ENCODE data around the gene NRBP1.
"Not testable (repeated sequence)": the region's sequence is repeated elsewhere in the genome, so short reads cannot be mapped to it uniquely, and the experiment has no call there.

Gene NRBP1

DNA sequence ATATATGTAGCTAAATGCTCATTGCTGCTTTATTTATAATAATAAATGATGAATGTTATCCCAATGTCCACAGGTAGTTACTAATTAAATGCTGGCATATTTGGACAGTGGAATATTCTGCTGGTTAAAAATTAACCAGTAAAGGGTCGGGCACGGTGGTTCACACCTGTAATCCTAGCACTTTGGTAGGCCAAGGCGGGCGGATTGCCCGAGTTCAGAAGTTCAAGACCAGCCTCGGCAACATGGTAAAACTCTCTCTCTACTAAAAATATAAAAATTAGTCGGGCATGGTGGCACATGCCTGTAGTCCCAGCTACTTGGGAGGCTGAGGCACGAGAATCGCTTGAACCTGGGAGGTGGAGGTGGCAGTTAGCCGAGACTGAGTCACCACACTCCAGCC lies 3.4 kb upstream of the NRBP1 start:
- not testable (repeated sequence) for H3K4me3 ChIP-seq (ENCODE audit: extremely low read depth, insufficient read depth, low read length, poor library complexity, severe bottlenecking); H3K36me3 ChIP-seq (ENCODE audit: control insufficient read depth, insufficient read depth, low read length); H3K9me3 ChIP-seq (ENCODE audit: control insufficient read depth, low read length); H3K27ac ChIP-seq (ENCODE audit: low read depth, low read length, severe bottlenecking); H3K4me1 ChIP-seq (ENCODE audit: control insufficient read depth, insufficient read depth, low read length, poor library complexity, severe bottlenecking)
- WGBS, 2 experiments (ENCODE audit: insufficient coverage in 2 of 2), result 92 to 98% methylated on average over 8 of the region's 10 CpGs

DNA sequence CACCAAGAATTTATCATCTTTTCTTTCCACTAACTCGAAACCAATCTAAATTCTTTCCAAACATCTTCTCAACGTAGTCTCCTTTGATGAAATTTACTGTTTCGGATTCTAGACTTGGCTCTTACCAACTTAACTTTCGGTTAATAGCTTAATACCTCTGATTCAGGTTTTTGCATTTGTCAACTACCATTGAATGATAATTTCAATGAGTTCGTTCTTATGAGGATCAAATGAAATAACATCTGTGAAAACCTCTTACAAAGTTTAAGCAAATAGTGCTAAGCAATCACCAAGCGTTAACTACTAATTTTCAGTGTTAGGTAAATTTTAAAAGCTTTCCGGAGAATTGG lies 593 bp upstream of the NRBP1 start:
- 54 to 58% methylated on average over 3 of the region's 7 CpGs for WGBS, 2 experiments (ENCODE audit: insufficient coverage in 2 of 2)
- Histone ChIP-seq H3K36me3 (ENCODE audit: control insufficient read depth, insufficient read depth, low read length) (peaks cover 20% of the 10 kb centered on the region), H3K4me1 (ENCODE audit: control insufficient read depth, insufficient read depth, low read length, poor library complexity, severe bottlenecking) (peaks cover 19% of the 10 kb centered on the region), H3K4me3 (ENCODE audit: extremely low read depth, insufficient read depth, low read length, poor library complexity, severe bottlenecking) (peak overlapping the region; percentile 84), H3K9me3 (ENCODE audit: control insufficient read depth, low read length) (no peaks in the 10 kb centered on the region), H3K27ac (ENCODE audit: low read depth, low read length, severe bottlenecking) (peak overlapping the region; percentile 93)

DNA sequence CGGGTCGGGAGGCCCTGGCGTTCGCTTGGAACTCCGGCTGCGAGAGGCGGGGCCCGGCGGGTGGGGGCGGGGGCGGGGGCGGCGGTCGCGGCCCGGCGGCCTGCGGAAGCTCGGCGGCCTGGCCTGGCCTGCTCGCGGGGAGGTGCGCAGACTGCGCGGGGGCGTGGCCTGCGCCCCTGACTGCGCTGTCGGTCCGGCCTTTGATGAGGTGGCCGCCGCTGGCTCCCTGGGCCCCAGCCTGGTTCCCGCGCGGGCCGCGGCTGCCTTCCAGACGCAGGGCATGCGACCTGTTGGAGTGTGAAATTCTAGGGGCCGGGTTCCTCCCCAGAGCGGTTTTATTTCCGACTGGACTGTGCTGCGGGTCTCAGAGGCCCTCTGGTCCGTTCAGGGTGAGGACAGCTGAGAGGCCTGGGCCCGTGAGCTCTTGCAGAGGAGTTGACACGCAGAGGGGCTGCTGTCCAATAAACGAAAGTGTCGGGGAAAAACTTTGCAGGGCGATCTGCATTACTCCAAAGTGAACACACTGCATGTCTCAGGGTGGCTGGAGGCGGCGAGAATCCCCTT lies 629 bp downstream of the NRBP1 start:
- Histone ChIP-seq H3K9me3 (ENCODE audit: control insufficient read depth, low read length) (no peaks in the 10 kb centered on the region), H3K4me1 (ENCODE audit: control insufficient read depth, insufficient read depth, low read length, poor library complexity, severe bottlenecking) (peaks cover 19% of the 10 kb centered on the region)
- WGBS, 2 experiments (ENCODE audit: insufficient coverage in 2 of 2), result 0 to 1% methylated on average over 43 to 44 of the region's 51 CpGs

DNA sequence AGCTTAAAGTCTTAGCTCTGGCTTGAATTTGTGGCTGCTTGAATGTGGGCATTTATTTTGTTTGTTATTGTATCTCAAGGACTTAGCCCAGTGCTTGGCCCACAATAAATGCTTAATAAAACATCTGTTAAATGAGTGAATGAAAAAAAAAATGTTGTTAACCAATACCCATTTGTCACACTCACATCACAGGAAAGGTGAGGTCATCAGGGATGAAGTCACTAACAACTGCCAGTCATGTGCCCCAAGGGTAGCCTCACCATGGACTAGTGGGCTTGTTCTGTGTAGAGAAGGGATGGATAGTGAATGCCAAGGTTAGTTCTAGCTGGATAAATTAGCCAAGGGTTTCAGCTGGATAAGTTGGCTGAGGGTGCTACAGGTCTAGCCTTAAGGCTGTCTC lies 3.0 kb downstream of the NRBP1 start:
- Histone ChIP-seq H3K27ac (ENCODE audit: low read depth, low read length, severe bottlenecking) (no peak overlapping the region), H3K36me3 (ENCODE audit: control insufficient read depth, insufficient read depth, low read length) (peaks cover 56% of the 10 kb centered on the region), H3K4me1 (ENCODE audit: control insufficient read depth, insufficient read depth, low read length, poor library complexity, severe bottlenecking) (peaks cover 19% of the 10 kb centered on the region), H3K4me3 (ENCODE audit: extremely low read depth, insufficient read depth, low read length, poor library complexity, severe bottlenecking) (no peak overlapping the region), H3K9me3 (ENCODE audit: control insufficient read depth, low read length) (no peaks in the 10 kb centered on the region)

More for the DNA sequence above, 629 bp downstream of the NRBP1 start:
- Histone ChIP-seq H3K36me3 (ENCODE audit: control insufficient read depth, insufficient read depth, low read length) (peaks cover 32% of the 10 kb centered on the region), H3K4me3 (ENCODE audit: extremely low read depth, insufficient read depth, low read length, poor library complexity, severe bottlenecking) (peak overlapping the region; percentile 84), H3K27ac (ENCODE audit: low read depth, low read length, severe bottlenecking) (peak overlapping the region; percentile 93)

DNA sequence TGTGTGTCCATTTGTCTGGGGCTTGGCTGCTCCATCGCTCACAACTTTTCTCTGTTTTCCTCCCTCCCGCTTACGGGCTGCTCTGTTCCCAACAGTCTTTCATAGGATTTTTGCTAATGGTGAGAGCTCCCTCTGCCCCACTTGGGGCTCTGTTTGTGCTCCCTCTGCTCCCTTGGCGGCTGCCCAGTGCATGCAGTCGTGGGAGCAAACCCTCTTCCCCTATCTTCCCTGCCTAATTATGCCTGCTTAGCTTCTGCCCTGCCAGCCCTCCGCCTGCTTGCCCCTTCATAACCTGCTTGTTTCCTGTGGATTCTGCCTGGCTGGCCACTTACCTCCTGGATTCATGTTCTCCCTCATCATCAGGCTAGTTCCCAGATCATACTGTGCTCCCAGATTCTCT lies 7.2 kb downstream of the NRBP1 start:
- H3K27ac ChIP-seq (ENCODE audit: low read depth, low read length, severe bottlenecking), result no peak overlapping the region
- H3K36me3 ChIP-seq (ENCODE audit: control insufficient read depth, insufficient read depth, low read length), result peaks cover 95% of the 10 kb centered on the region
- H3K4me1 ChIP-seq (ENCODE audit: control insufficient read depth, insufficient read depth, low read length, poor library complexity, severe bottlenecking), result peaks cover 8% of the 10 kb centered on the region
- no peak overlapping the region for H3K4me3 ChIP-seq (ENCODE audit: extremely low read depth, insufficient read depth, low read length, poor library complexity, severe bottlenecking)
- no peaks in the 10 kb centered on the region for H3K9me3 ChIP-seq (ENCODE audit: control insufficient read depth, low read length)
- WGBS, 2 experiments (ENCODE audit: insufficient coverage in 2 of 2), result 95 to 97% methylated on average over 6 of the region's 6 CpGs

DNA sequence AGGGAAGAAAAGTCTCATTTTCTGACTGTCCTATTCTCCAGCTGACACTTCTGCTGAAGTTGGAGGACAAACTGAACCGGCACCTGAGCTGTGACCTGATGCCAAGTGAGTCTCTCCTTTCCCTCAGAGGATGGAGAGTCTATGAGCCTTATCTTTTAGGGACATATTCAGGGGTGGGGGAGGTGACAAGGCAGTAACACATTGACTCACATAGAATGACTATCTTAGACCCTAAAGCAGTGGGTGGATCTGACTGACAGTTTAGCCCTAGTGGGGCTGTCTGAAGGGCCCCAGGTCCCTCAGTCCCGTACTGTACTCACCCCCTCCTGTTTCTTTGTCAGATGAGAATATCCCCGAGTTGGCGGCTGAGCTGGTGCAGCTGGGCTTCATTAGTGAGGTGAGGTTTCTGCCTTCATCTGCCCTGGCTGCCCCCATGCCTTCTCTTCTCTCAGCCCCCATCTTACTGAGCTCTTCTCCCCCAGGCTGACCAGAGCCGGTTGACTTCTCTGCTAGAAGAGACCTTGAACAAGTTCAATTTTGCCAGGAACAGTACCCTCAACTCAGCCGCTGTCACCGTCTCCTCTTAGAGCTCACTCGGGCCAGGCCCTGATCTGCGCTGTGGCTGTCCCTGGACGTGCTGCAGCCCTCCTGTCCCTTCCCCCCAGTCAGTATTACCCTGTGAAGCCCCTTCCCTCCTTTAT lies 12.9 kb downstream of the NRBP1 start:
- peak overlapping the region; percentile 5 for H3K27ac ChIP-seq (ENCODE audit: low read depth, low read length, severe bottlenecking)
- H3K4me1 ChIP-seq (ENCODE audit: control insufficient read depth, insufficient read depth, low read length, poor library complexity, severe bottlenecking), result peaks cover 8% of the 10 kb centered on the region
- H3K36me3 ChIP-seq (ENCODE audit: control insufficient read depth, insufficient read depth, low read length), result peaks cover 73% of the 10 kb centered on the region
- no peaks in the 10 kb centered on the region for H3K9me3 ChIP-seq (ENCODE audit: control insufficient read depth, low read length)
- WGBS, 2 experiments (ENCODE audit: insufficient coverage in 2 of 2), result 88 to 100% methylated on average over 7 to 8 of the region's 10 CpGs
- H3K4me3 ChIP-seq (ENCODE audit: extremely low read depth, insufficient read depth, low read length, poor library complexity, severe bottlenecking), result no peak overlapping the region

DNA sequence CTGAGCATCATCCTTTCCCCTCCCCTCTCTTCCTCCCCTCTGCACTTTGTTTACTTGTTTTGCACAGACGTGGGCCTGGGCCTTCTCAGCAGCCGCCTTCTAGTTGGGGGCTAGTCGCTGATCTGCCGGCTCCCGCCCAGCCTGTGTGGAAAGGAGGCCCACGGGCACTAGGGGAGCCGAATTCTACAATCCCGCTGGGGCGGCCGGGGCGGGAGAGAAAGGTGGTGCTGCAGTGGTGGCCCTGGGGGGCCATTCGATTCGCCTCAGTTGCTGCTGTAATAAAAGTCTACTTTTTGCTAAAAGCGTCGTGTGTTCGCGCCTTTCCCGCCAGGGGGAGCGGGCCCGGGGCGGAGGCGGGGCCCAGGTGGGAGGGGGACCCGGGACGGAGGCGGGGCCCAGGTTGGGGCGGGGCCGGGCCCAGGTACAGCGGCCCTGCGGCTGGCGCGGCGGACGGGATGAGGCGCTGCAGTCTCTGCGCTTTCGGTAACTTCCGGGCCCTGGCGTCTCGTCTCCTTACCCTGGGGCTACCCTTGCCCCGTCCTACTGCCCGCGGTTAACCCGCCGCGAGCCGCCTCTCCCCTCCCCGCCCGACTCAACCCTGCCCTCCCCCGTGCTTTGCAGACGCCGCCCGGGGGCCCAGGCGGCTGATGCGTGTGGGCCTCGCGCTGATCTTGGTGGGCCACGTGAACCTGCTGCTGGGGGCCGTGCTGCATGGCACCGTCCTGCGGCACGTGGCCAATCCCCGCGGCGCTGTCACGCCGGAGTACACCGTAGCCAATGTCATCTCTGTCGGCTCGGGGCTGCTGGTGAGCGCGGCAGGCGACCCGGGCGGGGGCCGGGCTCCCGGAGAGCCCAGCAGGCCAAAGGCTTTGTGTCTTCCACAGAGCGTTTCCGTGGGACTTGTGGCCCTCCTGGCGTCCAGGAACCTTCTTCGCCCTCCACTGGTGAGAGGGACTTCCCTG lies 13.8 kb downstream of the NRBP1 start, which contains the start of gene KRTCAP3:
Gene KRTCAP3, plus strand, starts transcription at position 424 of the 962 bp plus-strand sequence. Its CDS starts 32 bp downstream, at position 456.
- WGBS, 2 experiments (ENCODE audit: insufficient coverage in 2 of 2), result 29 to 31% methylated on average over 58 to 66 of the region's 80 CpGs

DNA sequence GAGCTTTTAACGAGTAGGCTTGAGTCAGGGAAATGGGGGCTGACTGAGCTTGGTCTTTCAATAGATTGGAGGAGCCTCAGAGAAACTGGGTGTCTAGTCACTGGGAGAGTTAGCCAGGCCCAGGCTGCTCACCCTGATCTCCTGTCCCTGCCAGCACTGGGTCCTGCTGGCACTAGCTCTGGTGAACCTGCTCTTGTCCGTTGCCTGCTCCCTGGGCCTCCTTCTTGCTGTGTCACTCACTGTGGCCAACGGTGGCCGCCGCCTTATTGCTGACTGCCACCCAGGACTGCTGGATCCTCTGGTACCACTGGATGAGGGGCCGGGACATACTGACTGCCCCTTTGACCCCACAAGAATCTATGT lies 14.5 kb downstream of the NRBP1 start:
- Histone ChIP-seq H3K4me3 (ENCODE audit: extremely low read depth, insufficient read depth, low read length, poor library complexity, severe bottlenecking) (no peak overlapping the region), H3K36me3 (ENCODE audit: control insufficient read depth, insufficient read depth, low read length) (peaks cover 64% of the 10 kb centered on the region), H3K9me3 (ENCODE audit: control insufficient read depth, low read length) (no peaks in the 10 kb centered on the region), H3K27ac (ENCODE audit: low read depth, low read length, severe bottlenecking) (no peak overlapping the region), H3K4me1 (ENCODE audit: control insufficient read depth, insufficient read depth, low read length, poor library complexity, severe bottlenecking) (peaks cover 8% of the 10 kb centered on the region)
- 75 to 83% methylated on average over 6 of the region's 6 CpGs for WGBS, 2 experiments (ENCODE audit: insufficient coverage in 2 of 2)

More for the DNA sequence above, 13.8 kb downstream of the NRBP1 start, which contains the start of gene KRTCAP3:
- no peak within 1 kb of the TSS for H3K4me3 ChIP-seq (ENCODE audit: extremely low read depth, insufficient read depth, low read length, poor library complexity, severe bottlenecking)
- H3K36me3 ChIP-seq (ENCODE audit: control insufficient read depth, insufficient read depth, low read length), result peaks cover 66% of the 10 kb centered on the region
- H3K9me3 ChIP-seq (ENCODE audit: control insufficient read depth, low read length), result no peaks in the 10 kb centered on the region
- peaks cover 8% of the 10 kb centered on the region for H3K4me1 ChIP-seq (ENCODE audit: control insufficient read depth, insufficient read depth, low read length, poor library complexity, severe bottlenecking)
- H3K27ac ChIP-seq (ENCODE audit: low read depth, low read length, severe bottlenecking), result peak within 1 kb of the TSS; percentile 5

DNA sequence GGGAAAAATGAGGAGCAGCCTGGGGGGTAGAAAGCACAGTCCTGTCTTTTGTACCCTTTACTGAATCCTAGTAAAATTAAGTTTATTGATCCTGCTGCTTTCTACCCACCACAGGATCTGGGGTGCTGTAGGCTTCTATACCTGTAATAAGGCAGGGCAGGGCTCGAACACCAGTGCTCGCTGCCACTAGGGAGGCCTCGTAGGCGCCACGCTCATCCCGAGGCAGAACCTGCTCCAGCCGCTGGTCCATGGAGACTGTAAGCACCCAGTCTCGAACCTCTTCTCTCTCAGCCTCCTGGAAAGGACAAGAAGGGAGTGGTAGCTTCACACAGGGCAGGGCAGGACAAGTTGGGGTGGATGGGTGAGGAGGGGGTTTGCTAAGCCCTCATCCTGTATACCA lies 16.7 kb downstream of the NRBP1 start:
- Histone ChIP-seq H3K9me3 (ENCODE audit: control insufficient read depth, low read length) (no peaks in the 10 kb centered on the region), H3K4me3 (ENCODE audit: extremely low read depth, insufficient read depth, low read length, poor library complexity, severe bottlenecking) (no peak overlapping the region), H3K36me3 (ENCODE audit: control insufficient read depth, insufficient read depth, low read length) (peaks cover 61% of the 10 kb centered on the region), H3K27ac (ENCODE audit: low read depth, low read length, severe bottlenecking) (no peak overlapping the region), H3K4me1 (ENCODE audit: control insufficient read depth, insufficient read depth, low read length, poor library complexity, severe bottlenecking) (peaks cover 8% of the 10 kb centered on the region)
- WGBS, 2 experiments (ENCODE audit: insufficient coverage in 2 of 2), result 92 to 96% methylated on average over 7 to 8 of the region's 8 CpGs

DNA sequence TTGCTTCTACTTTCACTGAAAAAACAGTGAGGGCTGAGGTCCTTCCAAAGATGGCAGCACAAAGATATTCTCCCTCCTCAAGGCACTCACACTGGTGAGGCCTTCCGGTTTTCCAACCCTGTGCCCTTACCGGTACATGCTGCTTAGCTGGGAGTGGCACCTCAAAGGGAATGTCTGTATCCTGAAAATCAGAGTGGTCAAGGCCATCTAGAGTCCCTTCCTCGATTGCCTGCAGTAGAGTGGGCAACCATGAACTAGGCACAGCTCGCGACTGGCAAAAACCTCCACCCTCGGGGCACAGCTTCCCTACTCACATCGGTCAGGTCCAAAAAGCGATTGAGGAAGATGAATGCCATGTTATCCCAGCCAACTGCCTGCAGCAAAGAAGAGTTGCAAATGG lies 17.2 kb downstream of the NRBP1 start:
- 91 to 94% methylated on average over 6 to 8 of the region's 8 CpGs for WGBS, 2 experiments (ENCODE audit: insufficient coverage in 2 of 2)
- no peak overlapping the region for H3K4me3 ChIP-seq (ENCODE audit: extremely low read depth, insufficient read depth, low read length, poor library complexity, severe bottlenecking)
- H3K27ac ChIP-seq (ENCODE audit: low read depth, low read length, severe bottlenecking), result no peak overlapping the region
- peaks cover 59% of the 10 kb centered on the region for H3K36me3 ChIP-seq (ENCODE audit: control insufficient read depth, insufficient read depth, low read length)
- H3K4me1 ChIP-seq (ENCODE audit: control insufficient read depth, insufficient read depth, low read length, poor library complexity, severe bottlenecking), result peaks cover 8% of the 10 kb centered on the region
- no peaks in the 10 kb centered on the region for H3K9me3 ChIP-seq (ENCODE audit: control insufficient read depth, low read length)
